Stimulated activated CD8-positive, alpha-beta memory T cell treated with anti-CD3 and anti-CD28 coated beads, Interleukin-15, amount 100 ng/mL, for 1 hour (primary cell): ENCODE measurements around the gene EIF2A.
"Not testable (repeated sequence)": the region's sequence is repeated elsewhere in the genome, so short reads cannot be mapped to it uniquely, and the experiment has no call there.

Experiments
- DNase-seq: peaks from one replicate; pipeline ENCODE4 v3.0.0-alpha.2; 2020; ENCODE audit warnings: low read depth

Gene EIF2A

DNA sequence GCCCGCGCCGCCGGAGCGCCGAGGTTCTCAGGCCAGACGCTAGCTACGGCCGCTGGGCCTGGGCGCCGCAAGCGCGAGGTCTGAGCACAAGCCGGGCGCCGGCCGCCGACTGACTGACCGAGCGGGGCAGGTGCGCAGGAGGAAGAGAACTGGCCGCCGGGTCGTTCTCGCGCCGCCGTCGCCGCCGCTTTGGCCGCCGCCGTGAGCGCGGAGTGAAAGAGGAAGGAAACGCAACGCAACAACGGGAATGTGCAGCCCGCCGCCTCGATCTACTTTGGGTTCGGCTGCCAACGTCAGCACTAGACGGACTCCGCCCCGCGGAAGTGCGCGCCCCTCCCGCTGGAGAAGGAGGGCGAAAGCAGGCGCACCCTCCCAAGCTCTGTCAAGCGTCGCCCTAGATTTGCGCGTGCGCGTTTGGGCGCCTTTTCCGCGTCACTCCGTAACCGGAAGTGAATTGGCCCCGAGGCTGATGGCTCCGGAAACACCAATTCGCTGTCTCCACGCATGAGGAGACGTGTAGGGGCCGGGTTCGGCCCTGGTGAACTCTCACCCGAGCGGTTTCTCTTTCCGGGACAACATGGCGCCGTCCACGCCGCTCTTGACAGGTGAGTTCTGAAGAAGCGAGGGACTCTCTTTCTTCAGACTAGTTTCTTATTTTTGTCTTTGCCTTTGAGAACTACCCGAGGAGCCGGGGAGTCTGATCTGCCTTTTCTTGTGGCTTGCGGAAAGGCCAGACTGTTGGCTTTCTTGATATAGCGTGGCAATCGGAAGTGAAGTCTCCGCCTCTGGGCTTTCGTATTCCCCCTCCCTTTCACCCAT lies at the start of gene EIF2A, which contains the start of gene SERP1:
Gene EIF2A (plus strand): TSS at position 562 of the 819 bp plus-strand sequence. CDS start 16 bp downstream, at position 578.
Gene SERP1 (minus strand): TSS at position 271 of the 819 bp plus-strand sequence. CDS start 361 bp downstream, outside the sequence.
- peak; percentile 99 for DNase-seq

DNA sequence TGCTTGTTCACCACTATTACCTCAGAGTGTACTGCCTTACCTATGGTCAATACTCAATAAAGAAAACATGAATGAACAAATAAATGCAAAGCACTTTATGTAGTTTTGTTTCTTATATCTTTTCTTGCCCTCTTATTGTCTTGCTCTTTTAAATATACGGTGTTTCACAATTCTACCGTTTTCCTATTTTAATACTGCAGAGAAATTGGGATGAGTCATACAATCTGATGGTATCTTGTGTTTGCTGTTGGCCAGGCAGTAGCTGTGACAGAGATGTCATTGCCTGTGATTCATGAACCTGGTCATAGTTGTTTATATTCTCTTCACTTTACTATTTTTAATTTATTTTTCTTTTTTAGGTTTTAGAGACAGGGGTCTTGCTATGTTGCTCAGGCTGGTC lies 48.6 kb upstream of the EIF2A start:
- no peak for DNase-seq

DNA sequence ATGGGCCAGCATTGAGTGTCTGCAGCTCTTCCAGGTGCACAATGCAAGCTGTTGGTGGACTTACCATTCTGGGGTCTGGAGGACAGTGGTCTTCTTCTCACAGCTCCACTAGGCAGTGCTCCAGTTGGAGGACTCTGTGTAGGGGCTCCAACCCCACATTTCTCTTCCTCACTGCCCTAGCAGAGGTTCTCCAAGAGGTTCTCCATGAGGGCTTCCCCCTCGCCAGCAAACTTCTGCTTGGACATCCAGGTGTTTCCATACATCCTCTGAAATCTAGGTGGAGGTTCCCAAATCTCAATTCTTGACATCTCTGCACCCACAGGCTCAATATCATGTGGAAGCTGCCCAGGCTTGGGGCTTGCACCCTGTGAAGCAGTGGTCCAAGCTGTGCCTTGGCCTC lies 45.6 kb upstream of the EIF2A start:
- not testable (repeated sequence) for DNase-seq

DNA sequence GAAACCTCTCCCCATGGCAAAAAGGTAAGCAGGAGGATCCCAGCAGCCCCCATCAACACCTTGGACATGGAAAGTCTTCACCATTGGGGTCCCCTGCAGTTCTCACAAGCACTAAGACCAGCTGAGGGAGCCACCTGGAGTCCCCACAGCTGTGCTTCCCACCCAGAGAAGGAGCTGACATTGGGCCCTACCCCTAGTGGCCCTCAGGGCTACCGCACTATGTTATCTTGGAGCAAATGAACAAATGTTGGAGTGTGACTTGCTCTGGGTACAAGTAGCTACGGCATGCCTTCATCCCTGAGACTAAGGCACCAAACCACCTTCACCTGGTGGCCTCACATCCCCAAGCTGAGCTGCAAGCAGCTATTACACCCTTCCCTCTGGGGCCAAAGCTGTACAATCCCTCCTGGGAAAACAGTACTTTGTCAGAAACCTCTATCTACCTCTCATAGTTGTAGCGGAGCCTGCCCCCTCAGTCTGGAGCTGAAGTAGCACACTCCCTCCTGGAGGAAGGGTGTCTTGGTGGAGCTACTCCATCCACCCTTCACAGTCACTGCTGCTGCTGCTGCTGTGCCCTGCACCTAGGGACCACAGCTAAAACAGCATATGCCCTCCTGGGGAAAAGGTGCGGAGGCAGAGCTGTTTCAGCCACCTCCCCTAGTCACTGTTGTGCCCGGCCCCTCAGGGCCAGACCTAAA lies 43.0 kb upstream of the EIF2A start:
- no peak for DNase-seq

DNA sequence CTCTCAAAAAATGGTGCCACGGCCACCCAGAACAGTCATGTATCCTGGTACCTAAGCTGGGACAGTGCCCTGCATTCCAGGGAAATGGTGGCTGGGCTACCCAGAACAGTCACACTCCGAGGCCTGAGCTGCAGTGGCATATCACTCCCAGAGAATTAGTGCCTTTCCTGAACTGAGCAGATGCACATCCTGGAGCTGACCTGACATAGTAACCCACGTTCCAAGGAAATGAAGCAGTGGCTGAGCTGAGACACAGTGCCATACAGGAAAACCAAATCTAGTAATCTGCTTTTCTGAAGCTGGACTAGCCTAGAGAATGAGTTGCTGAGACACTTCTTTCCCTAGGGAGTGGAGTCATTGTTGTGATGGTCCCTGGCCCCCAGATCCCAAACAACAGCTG lies 42.1 kb upstream of the EIF2A start:
- no peak for DNase-seq

DNA sequence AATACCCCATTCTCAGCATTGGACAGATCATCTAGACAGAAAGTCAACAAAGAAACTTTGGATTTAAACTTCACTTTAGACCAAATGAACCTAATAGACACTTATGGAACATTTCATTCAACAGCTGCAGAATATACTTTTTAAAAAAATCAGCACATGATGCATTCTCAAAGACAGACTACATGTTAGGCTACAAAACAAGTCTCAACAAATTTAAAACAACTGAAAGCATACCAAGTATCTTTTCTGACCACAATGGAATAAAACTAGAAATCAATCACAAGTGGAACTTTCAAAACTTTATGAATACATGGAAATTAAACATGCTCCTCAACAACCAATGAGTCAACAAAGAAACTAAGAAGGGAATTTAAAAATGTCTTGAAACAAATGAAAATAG lies 38.2 kb upstream of the EIF2A start:
- no peak for DNase-seq

DNA sequence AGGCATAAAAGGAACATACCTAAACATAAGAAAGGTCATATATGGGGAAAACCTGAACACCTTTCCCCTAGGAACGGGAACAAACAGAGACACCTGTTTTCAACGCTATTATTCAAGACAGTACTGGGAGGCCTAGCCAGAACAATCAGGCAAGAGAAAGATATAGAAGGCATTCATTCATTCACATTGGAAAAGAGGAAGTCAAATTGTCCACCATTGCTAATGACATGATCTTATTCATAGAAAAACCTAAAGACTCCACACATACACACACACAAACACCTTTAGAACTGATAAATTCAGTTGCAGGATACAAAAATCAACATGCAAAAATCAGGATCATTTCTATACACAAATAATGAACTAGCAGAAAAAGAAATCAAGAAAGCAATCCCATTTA lies 36.8 kb upstream of the EIF2A start:
- no peak for DNase-seq

DNA sequence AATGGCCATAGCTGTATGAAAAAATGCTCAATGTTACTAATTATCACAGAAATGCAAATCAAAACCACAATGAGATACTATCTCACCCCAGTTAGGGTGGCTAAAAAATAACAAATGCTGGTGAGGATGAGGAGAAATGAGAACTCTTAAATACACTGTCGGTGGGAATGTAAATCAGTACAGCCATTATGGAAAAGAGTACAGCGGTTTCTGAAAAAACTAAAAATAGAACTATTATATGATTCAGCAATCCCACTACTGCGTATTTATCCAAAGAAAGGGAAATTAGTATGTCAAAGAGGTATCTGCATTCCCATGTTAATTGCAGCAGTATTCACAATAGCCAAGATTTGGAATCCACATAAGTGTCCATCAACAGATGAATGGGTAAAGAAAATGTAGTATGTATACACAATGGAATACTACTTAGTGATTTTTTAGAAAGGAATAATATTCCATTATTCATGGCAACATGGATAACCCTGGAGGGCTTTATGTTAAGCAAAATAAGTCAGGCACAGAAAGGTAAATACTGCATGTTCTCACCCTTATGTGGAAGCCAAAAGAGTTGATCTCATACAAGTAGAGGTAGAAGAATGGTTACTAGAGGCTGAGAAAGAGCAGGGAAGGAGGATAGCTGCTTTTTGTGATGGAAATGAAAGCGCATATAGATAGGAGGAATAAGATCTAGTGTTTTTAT lies 35.3 kb upstream of the EIF2A start:
- no peak for DNase-seq

DNA sequence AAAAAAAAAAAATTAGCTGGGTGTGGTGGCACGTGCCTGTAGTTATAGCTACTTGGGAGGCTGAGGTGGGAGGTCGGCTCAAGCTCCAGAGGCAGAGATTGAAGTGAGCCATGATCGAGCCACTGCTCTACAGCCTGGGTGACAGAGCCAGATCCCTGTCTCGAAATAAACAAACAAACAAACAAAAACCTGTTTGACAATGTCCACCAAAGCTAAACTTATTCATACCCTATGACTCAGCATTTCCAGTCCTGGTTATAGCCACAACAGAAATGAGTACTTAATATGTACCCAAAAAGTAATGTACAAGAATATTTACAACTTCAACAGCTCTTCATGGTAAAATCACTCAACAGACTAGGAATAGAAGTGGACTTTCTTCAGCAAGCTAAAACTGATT lies 31.4 kb upstream of the EIF2A start:
- DNase-seq: no peak

DNA sequence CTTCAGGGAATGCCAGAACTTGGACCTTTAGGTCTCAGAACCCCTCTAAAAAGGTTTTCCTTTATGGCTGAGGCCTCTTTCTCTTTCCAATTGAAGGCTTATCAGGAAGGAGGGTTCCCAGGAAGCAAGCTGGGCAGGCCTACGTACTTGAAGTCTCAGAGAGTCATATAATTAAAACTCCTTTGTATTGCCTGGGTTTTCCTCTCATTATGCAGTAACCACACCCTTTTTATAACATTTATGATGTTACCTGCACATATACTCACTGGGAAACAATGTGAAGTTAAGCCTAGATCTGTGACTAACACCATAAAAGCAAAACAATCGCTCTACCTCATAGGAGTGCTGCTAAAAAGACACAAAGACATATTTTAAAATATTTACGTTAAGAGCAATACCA lies 27.6 kb upstream of the EIF2A start:
- no peak for DNase-seq

DNA sequence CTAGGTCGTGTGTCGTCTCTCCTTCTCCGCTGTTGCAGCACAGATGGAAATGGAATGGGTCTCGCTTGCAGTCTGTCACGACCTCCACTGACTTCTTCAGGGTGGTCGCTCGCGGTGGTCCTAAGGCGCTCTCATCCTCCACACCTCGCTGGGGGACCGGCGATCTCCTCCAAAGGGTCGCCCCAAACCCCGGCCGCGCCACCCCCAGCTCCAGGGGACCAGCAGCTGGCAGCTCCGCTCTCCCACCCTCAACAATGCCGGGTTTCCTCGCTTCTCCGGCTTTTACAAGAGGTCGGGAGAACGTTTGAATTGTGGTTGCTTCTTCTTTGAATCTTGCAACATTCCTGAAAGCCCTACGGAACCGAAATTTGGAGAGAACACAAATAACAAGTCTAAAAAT lies 26.2 kb upstream of the EIF2A start:
- DNase-seq: no peak

DNA sequence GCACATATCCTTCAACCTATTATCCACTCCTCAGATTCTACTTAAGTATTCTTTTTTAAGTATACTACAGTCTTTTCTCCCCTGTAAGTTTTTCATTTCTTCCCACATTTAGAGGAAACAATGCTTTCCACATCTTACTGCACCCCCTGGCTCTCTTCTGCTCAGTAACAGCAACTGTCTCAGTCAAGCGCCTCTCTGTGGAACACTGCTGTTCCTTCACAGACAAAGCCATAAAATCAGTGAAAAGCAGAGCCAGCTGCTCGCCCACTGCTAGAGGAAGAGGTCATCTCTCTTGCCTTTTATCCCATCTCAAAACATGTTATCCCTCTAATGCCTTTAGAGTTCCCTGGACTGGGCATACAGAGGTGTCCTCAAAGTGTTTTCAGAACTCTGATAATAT lies 25.1 kb upstream of the EIF2A start:
- DNase-seq: no peak

DNA sequence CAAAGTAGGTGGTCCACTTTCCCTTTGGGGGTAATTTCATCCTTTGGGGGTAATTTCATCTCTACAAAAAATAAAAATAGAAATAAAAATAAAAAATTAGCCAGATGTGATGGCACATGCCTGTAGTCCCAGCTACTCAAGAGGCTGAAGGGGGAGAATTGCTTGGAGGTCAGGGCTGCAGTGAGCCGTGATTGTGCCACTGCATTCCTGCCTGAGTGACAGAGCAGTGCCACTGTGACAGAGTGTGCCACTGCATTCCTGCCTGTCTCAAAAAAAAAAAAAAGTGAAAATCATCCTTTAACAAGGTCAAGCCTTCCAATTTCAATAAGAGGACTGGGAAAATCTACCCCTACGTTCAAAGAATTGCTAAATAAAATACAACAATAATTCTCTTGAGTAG lies 23.0 kb upstream of the EIF2A start:
- no peak for DNase-seq

DNA sequence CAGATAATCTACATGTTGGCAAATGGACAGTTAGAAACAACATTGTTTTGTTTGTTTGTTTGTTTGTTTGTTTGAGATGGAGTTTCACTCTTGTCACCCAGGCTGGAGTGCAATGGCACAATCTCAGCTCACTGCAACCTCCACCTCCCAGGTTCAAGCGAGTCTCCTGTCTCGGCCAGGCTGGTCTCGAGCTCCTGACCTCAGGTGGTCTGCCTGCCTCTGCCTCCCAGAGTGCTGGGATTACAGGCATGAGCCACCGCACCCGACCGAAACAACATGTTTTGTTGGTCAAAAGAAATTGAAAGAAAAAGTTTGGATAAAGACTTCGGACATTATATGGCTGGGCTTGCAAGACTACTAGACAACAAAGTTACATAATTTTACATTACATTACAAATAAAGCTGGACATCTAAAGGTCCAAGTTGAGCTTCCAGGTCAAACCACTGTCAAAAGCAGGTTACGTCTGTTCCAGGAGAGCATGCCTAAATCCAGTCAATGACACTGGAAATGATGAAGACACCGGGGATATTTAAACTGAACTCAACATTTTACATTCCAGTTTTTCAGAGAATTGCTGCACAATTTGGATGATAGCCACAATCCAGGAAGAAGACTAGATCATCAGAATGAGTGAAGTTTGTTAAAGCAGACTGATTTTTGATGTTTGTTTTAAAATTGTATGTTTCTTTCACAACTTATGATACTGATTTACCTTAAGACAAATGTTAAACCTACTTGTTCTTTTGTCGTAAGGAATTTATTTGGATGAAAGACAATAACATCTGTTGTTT lies 18.9 kb upstream of the EIF2A start:
- no peak for DNase-seq

DNA sequence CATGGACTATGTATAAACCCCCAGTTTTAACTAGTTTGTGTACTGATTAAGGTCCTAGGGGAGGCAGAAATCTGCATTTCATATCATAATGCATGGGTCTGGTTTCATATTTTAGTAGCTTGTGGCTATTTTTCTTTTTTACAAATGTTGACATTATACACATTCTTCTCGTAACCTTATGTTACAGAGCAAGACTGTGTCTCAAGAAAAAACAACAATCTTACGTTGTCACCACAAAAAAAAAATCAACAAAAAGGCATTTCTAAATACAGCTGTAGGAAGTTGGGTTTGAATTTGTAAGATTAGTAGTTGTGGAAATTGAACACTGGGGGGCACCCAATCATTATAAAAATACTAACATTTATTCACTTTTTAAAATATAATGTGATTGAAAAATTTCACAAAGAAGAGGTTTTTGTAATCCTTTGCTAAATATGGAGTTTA lies 18.2 kb upstream of the EIF2A start:
- no peak for DNase-seq

DNA sequence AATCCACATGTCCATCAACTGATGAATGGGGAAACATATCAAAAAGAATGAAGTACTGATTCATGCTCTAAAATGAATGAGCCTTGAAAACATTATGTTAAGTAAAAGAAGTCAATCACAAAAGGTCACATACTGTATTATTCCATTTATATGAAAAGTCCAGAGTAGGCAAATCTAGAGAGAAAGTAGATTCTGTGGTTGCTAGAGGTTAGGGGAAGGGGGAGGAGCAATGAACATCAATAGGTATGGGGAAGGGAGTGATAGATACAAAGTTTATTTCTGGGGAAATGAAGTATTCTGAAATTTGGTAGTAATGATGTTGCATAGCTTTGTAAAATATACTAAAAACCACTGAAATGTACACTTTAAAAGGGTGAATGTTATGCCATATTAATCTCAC lies 14.8 kb upstream of the EIF2A start:
- DNase-seq: no peak

DNA sequence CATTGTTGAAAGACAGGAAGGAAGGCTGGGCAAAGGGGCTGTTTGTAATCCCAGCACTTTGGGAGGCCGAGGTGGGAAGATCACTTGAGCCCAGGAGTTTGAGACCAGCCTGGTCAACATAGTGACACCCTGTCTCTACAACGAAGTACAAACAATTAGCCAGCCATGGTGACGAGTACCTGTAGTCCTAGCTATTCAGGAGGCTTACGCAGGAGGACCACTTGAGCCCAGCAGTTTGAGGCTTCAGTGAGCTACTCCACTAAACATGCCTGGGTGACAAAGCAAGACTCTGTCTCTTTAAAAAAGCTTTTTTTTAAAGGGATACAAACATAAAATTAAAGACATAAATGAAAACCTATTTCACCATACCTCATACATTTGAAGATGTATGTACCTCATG lies 11.4 kb upstream of the EIF2A start:
- no peak for DNase-seq

DNA sequence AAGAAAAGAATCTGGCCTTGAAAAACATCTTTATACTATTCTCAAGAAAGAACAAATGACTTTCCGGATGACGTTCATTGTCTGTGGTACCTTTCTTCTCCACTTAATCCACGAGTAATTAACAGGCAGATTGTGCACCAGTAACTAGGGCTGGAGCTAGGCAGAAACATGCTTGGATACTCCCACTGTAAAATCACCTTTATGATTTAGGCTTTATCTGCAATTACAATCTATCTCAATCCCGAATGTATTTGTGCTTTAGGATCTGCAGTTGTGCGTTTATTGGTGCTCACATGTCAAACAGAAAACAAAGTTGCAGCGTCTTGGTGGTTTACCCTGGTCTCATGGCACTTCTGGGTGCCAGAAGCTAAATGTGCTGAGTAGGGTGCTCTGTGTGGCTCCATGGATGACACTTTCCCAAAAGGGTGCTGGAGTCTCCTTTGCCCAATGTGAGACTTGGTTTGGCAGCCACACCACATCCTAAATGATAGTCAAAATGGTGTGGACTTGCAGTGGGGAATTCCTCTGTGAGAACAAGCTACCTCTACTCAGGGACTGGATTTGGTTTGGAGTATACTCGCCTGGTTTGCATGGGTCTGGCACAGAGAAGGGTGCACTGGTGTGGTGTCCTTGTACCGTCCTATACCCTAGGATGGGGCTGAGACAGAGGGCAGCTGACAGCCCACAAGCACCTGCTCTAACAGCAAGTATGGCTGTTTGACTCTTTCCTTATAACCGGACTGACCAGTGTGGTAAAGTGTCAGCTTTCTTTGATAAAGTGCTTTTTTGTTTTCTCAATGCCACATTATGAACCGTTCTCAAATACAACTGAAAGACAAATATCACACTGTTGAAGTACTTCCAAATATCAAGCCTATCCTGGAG lies 8.0 kb upstream of the EIF2A start:
- DNase-seq: no peak

DNA sequence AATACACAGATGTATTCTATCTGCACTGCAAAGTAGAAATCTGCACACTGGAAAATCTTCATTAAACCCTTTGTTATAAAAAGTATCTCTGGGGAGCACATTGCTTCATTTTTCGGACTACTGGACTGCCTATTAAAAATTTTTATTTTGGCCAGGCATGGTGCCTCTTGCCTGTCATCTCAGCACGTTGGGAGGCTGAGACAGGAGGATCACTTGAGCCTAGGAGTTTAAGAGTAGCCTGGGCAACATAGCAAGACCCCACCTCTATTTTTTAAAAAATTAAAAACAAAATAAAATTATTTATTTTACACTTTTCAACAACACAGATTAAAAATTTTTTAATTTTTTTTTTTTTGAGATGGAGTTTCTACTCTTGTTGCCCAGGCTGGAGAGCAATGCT lies 6.3 kb upstream of the EIF2A start:
- DNase-seq: no peak

DNA sequence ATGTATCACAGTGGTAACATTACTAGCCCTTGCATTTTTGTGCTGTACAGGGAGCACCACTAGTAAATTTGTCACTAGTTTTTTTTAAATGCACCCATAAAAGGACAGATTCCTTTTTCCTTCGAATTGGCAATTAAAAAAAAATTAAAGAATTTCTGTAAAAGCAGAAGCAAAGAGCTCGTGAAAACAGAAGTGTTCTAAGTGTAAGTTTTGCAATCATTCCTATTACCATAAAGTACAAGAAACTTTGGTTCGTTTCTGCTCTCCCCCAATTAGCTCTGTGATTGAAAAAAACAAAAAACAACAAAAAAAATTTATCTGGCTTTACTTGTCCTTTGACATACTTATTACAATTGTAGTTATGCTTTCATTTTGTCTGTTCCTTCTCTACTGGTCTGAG lies 5.6 kb upstream of the EIF2A start:
- no peak for DNase-seq

DNA sequence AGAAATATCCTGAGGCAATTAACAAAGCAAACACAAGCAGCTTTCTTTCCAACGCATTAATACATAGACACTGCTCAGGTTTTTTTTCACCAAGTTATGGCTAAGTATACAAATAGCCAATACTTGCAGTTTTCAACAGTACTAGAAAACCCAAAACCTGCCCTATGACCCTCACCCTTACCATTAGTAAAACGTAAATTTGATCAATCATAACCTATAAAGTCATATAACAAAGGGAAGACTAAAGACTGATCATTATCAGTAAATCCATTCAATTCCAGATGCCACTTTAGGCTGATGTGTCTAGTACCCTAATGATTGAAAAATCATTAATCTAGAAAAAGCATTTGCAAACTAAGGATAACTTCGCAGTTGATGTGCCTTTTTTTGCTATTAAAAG lies 3.5 kb upstream of the EIF2A start:
- DNase-seq: no peak
